OCI-LY3 (cell line): ENCODE data around the gene HSFX3.
"Not testable (repeated sequence)": the region's sequence is repeated elsewhere in the genome, so short reads cannot be mapped to it uniquely, and the experiment has no call there.

Experiments
- H2AFZ ChIP-seq: fragments of 200-600, 300-600 bp; shearing (Covaris generic); 2 replicates; pipeline ENCODE4 v1.6.0; 2014; ENCODE audit warnings: antibody characterized with exemption, low read depth, low read length
- H3K27ac ChIP-seq: fragments of 200-600, 300-600 bp; sonication (generic); 2 replicates; pipeline ENCODE4 v1.5.1; 2014; ENCODE audit warnings: mild to moderate bottlenecking, low read length, moderate library complexity, mixed read lengths
- H3K27me3 ChIP-seq: fragments of 200-600, 300-600 bp; sonication (generic); 2 replicates; pipeline ENCODE4 v1.6.1; 2014; ENCODE audit warnings: low read depth, low read length, mixed read lengths
- H3K36me3 ChIP-seq: fragments of 200-600, 300-600 bp; sonication (generic); replicated peaks from 2 replicates; pipeline ENCODE3; 2014; ENCODE audit warnings: low read depth, low read length, mixed read lengths
- H3K4me1 ChIP-seq: fragments of 300-600, 200-600 bp; sonication (generic); 2 replicates; pipeline ENCODE4 v1.6.1; 2014; ENCODE audit warnings: low read length, mixed read lengths
- H3K4me2 ChIP-seq: fragments of 200-600, 300-600 bp; sonication (generic); 2 replicates; pipeline ENCODE4 v1.6.1; 2014; ENCODE audit warnings: low read length, mixed read lengths
- H3K4me3 ChIP-seq: fragments of 300-600, 200-600 bp; sonication (generic); 2 replicates; pipeline ENCODE4 v1.5.1; 2014; ENCODE audit warnings: antibody characterized with exemption, mild to moderate bottlenecking, low read length, moderate library complexity
- H3K79me2 ChIP-seq: fragments of 300-600, 200-600 bp; shearing (Covaris generic); 2 replicates; pipeline ENCODE4 v1.6.1; 2014; ENCODE audit warnings: mild to moderate bottlenecking, low read length, mixed read lengths
- H3K9ac ChIP-seq: fragments of 300-600, 200-600 bp; shearing (Covaris generic); 2 replicates; pipeline ENCODE4 v1.6.0; 2014; ENCODE audit warnings: mild to moderate bottlenecking, low read length, moderate library complexity
- H3K9me3 ChIP-seq: fragments of 200-600, 300-600 bp; shearing (Covaris generic); 2 replicates; pipeline ENCODE4 v1.6.1; 2014; ENCODE audit warnings: low read length, mixed read lengths; ENCODE audit not compliant: insufficient read depth
- H4K20me1 ChIP-seq: fragments of 200-600, 300-600 bp; sonication (generic); 2 replicates; pipeline ENCODE4 v1.6.1; 2016; ENCODE audit warnings: low read length, mixed read lengths; ENCODE audit not compliant: insufficient read depth

Gene HSFX3

GRCh38 chrX:149549701-149550100 lies at the start of gene HSFX3:
Gene HSFX3, minus strand, starts transcription at chrX:149549924. Its CDS starts 72 bp downstream, at chrX:149549852.
- not testable (repeated sequence) for H3K27me3 ChIP-seq, H3K4me2 ChIP-seq, H3K36me3 ChIP-seq, H3K79me2 ChIP-seq, H3K9ac ChIP-seq, H3K9me3 ChIP-seq, H2AFZ ChIP-seq, H3K27ac ChIP-seq, H4K20me1 ChIP-seq, H3K4me3 ChIP-seq
- peaks cover 15% of the 10 kb centered on the region for H3K4me1 ChIP-seq

GRCh38 chrX:149598603-149599002 lies 48.9 kb upstream of the HSFX3 start:
- H3K36me3 ChIP-seq, H3K79me2 ChIP-seq, H2AFZ ChIP-seq, H3K4me3 ChIP-seq, H3K4me1 ChIP-seq, H3K27ac ChIP-seq, H4K20me1 ChIP-seq, H3K9ac ChIP-seq, H3K9me3 ChIP-seq, H3K27me3 ChIP-seq, H3K4me2 ChIP-seq: not testable (repeated sequence)

- not testable (repeated sequence) for H3K9me3 ChIP-seq, H3K79me2 ChIP-seq, H4K20me1 ChIP-seq, H3K36me3 ChIP-seq, H3K4me3 ChIP-seq, H3K4me1 ChIP-seq, H2AFZ ChIP-seq, H3K4me2 ChIP-seq, H3K27ac ChIP-seq, H3K27me3 ChIP-seq, H3K9ac ChIP-seq
Observed at GRCh38 chrX:149595943-149596342, 46.2 kb upstream of the HSFX3 start.

GRCh38 chrX:149595214-149595613 lies 45.5 kb upstream of the HSFX3 start, which contains the start of gene HSFX2:
Gene HSFX2, minus strand, starts transcription at chrX:149595314. Its CDS starts 614 bp downstream, at chrX:149594700.
- H3K4me3 ChIP-seq, H3K27ac ChIP-seq, H3K27me3 ChIP-seq, H3K9me3 ChIP-seq, H3K36me3 ChIP-seq, H3K79me2 ChIP-seq, H2AFZ ChIP-seq, H4K20me1 ChIP-seq, H3K9ac ChIP-seq, H3K4me1 ChIP-seq, H3K4me2 ChIP-seq: not testable (repeated sequence)

- not testable (repeated sequence) for H3K4me3 ChIP-seq
Observed at GRCh38 chrX:149590993-149591392, 41.3 kb upstream of the HSFX3 start.

GRCh38 chrX:149587359-149587758 lies 37.6 kb upstream of the HSFX3 start, which contains the start of gene MAGEA9B:
Gene MAGEA9B, minus strand, starts transcription at chrX:149587459. Its CDS starts 4,280 bp downstream, at chrX:149583179.
- not testable (repeated sequence) for H3K27me3 ChIP-seq, H2AFZ ChIP-seq

More at GRCh38 chrX:149590993-149591392, 41.3 kb upstream of the HSFX3 start:
- not testable (repeated sequence) for H3K79me2 ChIP-seq, H2AFZ ChIP-seq, H3K4me1 ChIP-seq, H3K9ac ChIP-seq, H3K27me3 ChIP-seq, H3K36me3 ChIP-seq, H3K4me2 ChIP-seq, H3K9me3 ChIP-seq, H3K27ac ChIP-seq, H4K20me1 ChIP-seq

GRCh38 chrX:149585631-149586030 lies 35.9 kb upstream of the HSFX3 start:
- not testable (repeated sequence) for H3K9me3 ChIP-seq, H3K27ac ChIP-seq, H3K9ac ChIP-seq, H2AFZ ChIP-seq, H4K20me1 ChIP-seq, H3K36me3 ChIP-seq, H3K27me3 ChIP-seq, H3K4me2 ChIP-seq, H3K79me2 ChIP-seq, H3K4me3 ChIP-seq, H3K4me1 ChIP-seq

More at GRCh38 chrX:149587359-149587758, 37.6 kb upstream of the HSFX3 start, which contains the start of gene MAGEA9B:
- not testable (repeated sequence) for H3K27ac ChIP-seq, H3K9me3 ChIP-seq, H3K4me1 ChIP-seq, H3K36me3 ChIP-seq, H4K20me1 ChIP-seq, H3K4me3 ChIP-seq, H3K9ac ChIP-seq, H3K4me2 ChIP-seq, H3K79me2 ChIP-seq

- not testable (repeated sequence) for H3K4me3 ChIP-seq, H3K9ac ChIP-seq, H3K27ac ChIP-seq, H3K36me3 ChIP-seq, H3K4me1 ChIP-seq, H3K4me2 ChIP-seq, H3K9me3 ChIP-seq, H2AFZ ChIP-seq, H3K79me2 ChIP-seq, H4K20me1 ChIP-seq, H3K27me3 ChIP-seq
Observed at GRCh38 chrX:149573456-149573855, 23.7 kb upstream of the HSFX3 start.
